ENCODE data around the gene CRAMP1. TPM values are rescaled to one million over a fixed set of nuclear protein-coding genes. Genes with fewer than 3 reads are reported as not detected.
A peak's percentile ranks its signal among the peaks of the same experiment; 100 is the strongest.

The CRAMP1 gene
- total RNA-seq, 2 donors from 2014 or later: 22.8 to 28.6 TPM

DNA sequence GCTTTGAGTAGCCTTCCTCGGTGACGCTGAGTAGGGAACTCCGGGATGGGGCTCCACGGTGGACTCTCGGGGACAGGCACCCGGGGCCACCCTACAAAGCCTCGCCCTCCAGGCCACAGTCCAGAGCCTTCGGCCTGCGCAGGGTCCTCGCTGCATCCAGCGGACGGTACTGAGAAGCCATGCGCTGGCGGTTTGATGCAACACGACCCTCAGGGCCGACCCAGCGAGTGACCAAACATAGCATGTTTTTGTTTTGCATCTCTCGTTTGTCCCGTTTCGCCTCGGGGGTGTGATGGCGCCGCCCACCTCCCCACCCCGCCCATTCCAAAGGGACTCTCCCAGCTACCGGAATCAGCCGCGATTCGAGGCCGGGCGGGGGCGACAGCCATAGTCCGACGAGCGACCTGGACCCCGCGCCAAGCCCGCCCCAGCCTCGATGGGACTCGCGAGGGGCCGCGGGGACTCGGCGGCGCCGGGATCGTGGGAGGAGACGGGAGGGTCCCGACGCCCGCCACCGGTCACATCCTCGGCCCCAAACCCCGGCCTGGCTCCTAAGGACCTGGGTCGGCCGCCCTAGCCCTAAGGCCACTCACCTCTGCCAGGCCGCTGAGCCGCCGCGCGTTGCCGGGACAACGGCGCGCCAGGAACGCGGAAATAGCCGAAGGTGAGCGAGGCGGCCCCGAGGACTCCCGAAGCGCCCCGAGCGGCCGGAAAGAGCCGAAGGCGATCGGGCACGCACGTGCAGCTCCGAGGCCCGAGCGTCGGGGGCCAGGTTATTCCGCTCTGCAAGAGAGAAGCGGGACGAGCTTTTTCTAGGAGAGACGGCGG is 1.9 kb upstream of the CRAMP1 start:
- peak overlapping the region; percentile 74 for H3K4me3 Mint-ChIP-seq
- H3K9me3 ChIP-seq (ENCODE audit: control insufficient read depth, low read length, poor library complexity, severe bottlenecking): no peaks in the 10 kb centered on the region
- peak; percentile 64 for ATAC-seq
- peak; percentile 84 to 94 (median 86) for DNase-seq
- H3K36me3 Mint-ChIP-seq (ENCODE audit: low read depth): no peaks in the 10 kb centered on the region
- H3K27ac Mint-ChIP-seq: peak overlapping the region; percentile 94
- H3K27me3 Mint-ChIP-seq: no peaks in the 10 kb centered on the region
- peaks cover 15% of the 10 kb centered on the region for H3K4me1 Mint-ChIP-seq

- H3K36me3 Mint-ChIP-seq (ENCODE audit: low read depth): no peaks in the 10 kb centered on the region
- peaks cover 19% of the 10 kb centered on the region for H3K4me1 Mint-ChIP-seq
- H3K9me3 ChIP-seq (ENCODE audit: control insufficient read depth, low read length, poor library complexity, severe bottlenecking): no peaks in the 10 kb centered on the region
- peak overlapping the region; percentile 74 for H3K4me3 Mint-ChIP-seq
- DNase-seq (no peak), ATAC-seq (no peak)
- no peaks in the 10 kb centered on the region for H3K27me3 Mint-ChIP-seq
- peak overlapping the region; percentile 94 for H3K27ac Mint-ChIP-seq
Measured at GRCh38 chr16:1610899-1611632, 1.1 kb upstream of the CRAMP1 start.

DNA sequence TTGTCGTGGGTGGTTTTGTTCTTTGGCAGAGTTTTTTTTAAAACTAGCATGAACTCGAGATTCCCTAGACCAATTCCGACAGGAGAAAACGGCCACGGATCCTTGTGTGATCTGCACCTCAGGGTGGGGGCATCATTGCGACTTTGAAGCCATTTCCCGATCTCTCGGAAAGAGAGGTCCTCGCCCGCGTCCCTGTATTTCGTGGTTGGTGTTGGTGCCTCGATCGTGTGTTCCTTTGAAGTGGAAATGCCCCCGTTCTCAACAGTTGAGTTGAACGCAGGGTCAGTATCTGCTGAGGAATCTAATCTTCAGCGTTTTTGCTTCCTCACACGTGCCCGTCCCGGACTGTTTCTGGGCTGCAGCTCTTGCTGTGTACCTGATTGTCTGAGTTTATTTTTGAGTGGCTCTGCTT is 1.1 kb downstream of the CRAMP1 start:
- H3K4me1 Mint-ChIP-seq: peaks cover 19% of the 10 kb centered on the region
- H3K4me3 Mint-ChIP-seq: peak overlapping the region; percentile 88
- DNase-seq: no peak

GRCh38 chr16:1613728-1614455 is 1.7 kb downstream of the CRAMP1 start:
- Mint-ChIP-seq H3K36me3 (ENCODE audit: low read depth) (no peaks in the 10 kb centered on the region), H3K27ac (peak overlapping the region; percentile 77), H3K27me3 (no peaks in the 10 kb centered on the region), H3K4me1 (peaks cover 21% of the 10 kb centered on the region), H3K4me3 (peak overlapping the region; percentile 89)
- ATAC-seq (no peak), DNase-seq (no peak)
- H3K9me3 ChIP-seq (ENCODE audit: control insufficient read depth, low read length, poor library complexity, severe bottlenecking): no peaks in the 10 kb centered on the region

More for the DNA sequence above, 1.1 kb downstream of the CRAMP1 start:
- Mint-ChIP-seq H3K36me3 (ENCODE audit: low read depth) (no peaks in the 10 kb centered on the region), H3K27ac (peak overlapping the region; percentile 77), H3K27me3 (no peaks in the 10 kb centered on the region)
- H3K9me3 ChIP-seq (ENCODE audit: control insufficient read depth, low read length, poor library complexity, severe bottlenecking): no peaks in the 10 kb centered on the region
- no peak for ATAC-seq

- no peak for ATAC-seq
- H3K9me3 ChIP-seq (ENCODE audit: control insufficient read depth, low read length, poor library complexity, severe bottlenecking): no peaks in the 10 kb centered on the region
- Mint-ChIP-seq H3K36me3 (ENCODE audit: low read depth) (peaks cover 2% of the 10 kb centered on the region), H3K4me1 (peaks cover 21% of the 10 kb centered on the region), H3K27ac (peak overlapping the region; percentile 41), H3K27me3 (no peaks in the 10 kb centered on the region), H3K4me3 (peak overlapping the region; percentile 89)
- DNase-seq: no peak
Measured at GRCh38 chr16:1614456-1615102, 2.4 kb downstream of the CRAMP1 start.

- H3K4me1 Mint-ChIP-seq: peaks cover 30% of the 10 kb centered on the region
- H3K36me3 Mint-ChIP-seq (ENCODE audit: low read depth): peaks cover 4% of the 10 kb centered on the region
- H3K4me3 Mint-ChIP-seq: peak overlapping the region; percentile 89
- ATAC-seq: no peak
- no peak for DNase-seq
- no peak overlapping the region for H3K27ac Mint-ChIP-seq
- no peaks in the 10 kb centered on the region for H3K9me3 ChIP-seq (ENCODE audit: control insufficient read depth, low read length, poor library complexity, severe bottlenecking)
- H3K27me3 Mint-ChIP-seq: no peaks in the 10 kb centered on the region
Measured at GRCh38 chr16:1615761-1616160, 3.6 kb downstream of the CRAMP1 start.

- H3K9me3 ChIP-seq (ENCODE audit: control insufficient read depth, low read length, poor library complexity, severe bottlenecking): no peaks in the 10 kb centered on the region
- ATAC-seq (no peak), DNase-seq (no peak)
- peaks cover 6% of the 10 kb centered on the region for H3K36me3 Mint-ChIP-seq (ENCODE audit: low read depth)
- H3K27ac Mint-ChIP-seq: no peak overlapping the region
- no peaks in the 10 kb centered on the region for H3K27me3 Mint-ChIP-seq
- peaks cover 31% of the 10 kb centered on the region for H3K4me1 Mint-ChIP-seq
- H3K4me3 Mint-ChIP-seq: no peak overlapping the region
Measured at GRCh38 chr16:1619976-1620375, 7.8 kb downstream of the CRAMP1 start.

GRCh38 chr16:1620391-1620790 is 8.2 kb downstream of the CRAMP1 start:
- ATAC-seq (no peak), DNase-seq (no peak)
- Mint-ChIP-seq H3K27me3 (no peaks in the 10 kb centered on the region), H3K36me3 (ENCODE audit: low read depth) (peaks cover 6% of the 10 kb centered on the region), H3K4me3 (no peak overlapping the region), H3K4me1 (peaks cover 30% of the 10 kb centered on the region), H3K27ac (no peak overlapping the region)
- H3K9me3 ChIP-seq (ENCODE audit: control insufficient read depth, low read length, poor library complexity, severe bottlenecking): no peaks in the 10 kb centered on the region

- H3K9me3 ChIP-seq (ENCODE audit: control insufficient read depth, low read length, poor library complexity, severe bottlenecking): no peaks in the 10 kb centered on the region
- ATAC-seq (no peak), DNase-seq (no peak)
- Mint-ChIP-seq H3K27ac (peak overlapping the region; percentile 49), H3K4me3 (no peak overlapping the region), H3K36me3 (ENCODE audit: low read depth) (peaks cover 6% of the 10 kb centered on the region), H3K27me3 (no peaks in the 10 kb centered on the region), H3K4me1 (peaks cover 29% of the 10 kb centered on the region)
Measured at GRCh38 chr16:1621851-1622250, 9.7 kb downstream of the CRAMP1 start.

GRCh38 chr16:1626327-1626726 is 14.2 kb downstream of the CRAMP1 start:
- peaks cover 7% of the 10 kb centered on the region for H3K36me3 Mint-ChIP-seq (ENCODE audit: low read depth)
- H3K4me1 Mint-ChIP-seq: peaks cover 25% of the 10 kb centered on the region
- H3K9me3 ChIP-seq (ENCODE audit: control insufficient read depth, low read length, poor library complexity, severe bottlenecking): no peaks in the 10 kb centered on the region
- H3K4me3 Mint-ChIP-seq: no peak overlapping the region
- DNase-seq: no peak
- no peak for ATAC-seq
- no peaks in the 10 kb centered on the region for H3K27me3 Mint-ChIP-seq
- H3K27ac Mint-ChIP-seq: peak overlapping the region; percentile 41

DNA sequence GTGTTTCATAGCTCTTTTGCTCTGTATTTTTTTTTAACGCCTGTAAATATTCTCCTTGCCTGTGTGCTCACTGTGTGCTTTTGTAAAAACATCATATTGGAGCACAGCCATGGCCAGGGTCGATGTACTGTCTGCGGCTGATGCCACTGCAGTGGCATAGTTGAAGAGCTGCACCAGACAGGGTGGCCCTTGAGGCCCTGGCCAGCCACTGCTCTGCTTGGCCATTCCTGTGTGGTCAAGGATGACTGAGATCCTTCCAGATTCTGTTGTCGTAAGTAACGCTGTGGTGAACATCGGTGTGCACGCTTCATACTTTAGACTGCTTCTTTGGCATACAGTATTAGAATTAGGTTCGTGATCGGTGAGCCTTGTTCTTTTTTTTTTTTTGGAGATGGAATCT is 14.6 kb downstream of the CRAMP1 start:
- H3K4me3 Mint-ChIP-seq: no peak overlapping the region
- H3K27ac Mint-ChIP-seq: peak overlapping the region; percentile 41
- H3K9me3 ChIP-seq (ENCODE audit: control insufficient read depth, low read length, poor library complexity, severe bottlenecking): no peaks in the 10 kb centered on the region
- H3K36me3 Mint-ChIP-seq (ENCODE audit: low read depth): peaks cover 7% of the 10 kb centered on the region
- peaks cover 24% of the 10 kb centered on the region for H3K4me1 Mint-ChIP-seq
- DNase-seq (no peak), ATAC-seq (no peak)
- no peaks in the 10 kb centered on the region for H3K27me3 Mint-ChIP-seq

DNA sequence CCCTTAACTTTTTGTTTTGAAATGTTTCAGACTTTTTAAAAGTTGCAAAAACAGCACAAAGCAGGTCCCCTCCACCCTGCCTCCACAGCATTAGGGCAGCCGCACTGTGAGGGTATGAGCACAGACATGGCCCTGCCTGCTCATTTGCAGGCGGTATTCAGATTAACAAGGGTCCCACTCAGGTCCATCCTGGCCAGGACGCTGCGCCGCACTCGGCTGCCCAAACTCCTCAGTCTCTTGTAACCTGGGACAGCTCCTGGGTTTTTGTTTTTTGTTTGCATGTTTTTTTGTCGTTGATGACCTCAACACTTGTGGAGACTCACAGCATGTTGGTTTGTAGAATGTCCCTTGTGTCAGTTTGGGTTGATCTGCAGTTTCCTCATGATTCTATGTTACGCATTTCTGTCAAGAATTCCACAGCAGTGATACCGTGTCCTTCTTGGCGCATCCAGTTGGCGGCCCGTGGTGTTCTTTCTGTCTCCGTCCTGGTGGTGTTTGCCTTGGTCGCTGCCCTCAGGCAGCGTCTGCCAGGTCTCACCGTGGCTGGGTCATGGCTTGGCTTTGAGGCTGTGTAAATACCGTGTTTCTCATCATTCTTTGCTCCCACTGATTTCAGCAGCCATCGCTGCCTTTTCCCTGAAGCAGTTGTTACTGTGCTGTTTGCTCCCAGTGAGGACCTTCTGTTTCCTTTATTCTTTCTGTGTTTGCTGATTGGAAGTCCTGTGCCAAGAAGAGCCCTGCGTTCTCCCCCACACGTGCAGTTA is 18.5 kb downstream of the CRAMP1 start:
- no peak overlapping the region for H3K4me3 Mint-ChIP-seq
- ATAC-seq (no peak), DNase-seq (no peak)
- peak overlapping the region; percentile 54 for H3K27ac Mint-ChIP-seq
- peaks cover 5% of the 10 kb centered on the region for H3K36me3 Mint-ChIP-seq (ENCODE audit: low read depth)
- H3K4me1 Mint-ChIP-seq: peaks cover 18% of the 10 kb centered on the region
- no peaks in the 10 kb centered on the region for H3K27me3 Mint-ChIP-seq
- no peaks in the 10 kb centered on the region for H3K9me3 ChIP-seq (ENCODE audit: control insufficient read depth, low read length, poor library complexity, severe bottlenecking)

All from T-helper 17 cell (primary cell).